Trophoblast cell (in vitro differentiated cells and primary cell): ENCODE data around the gene RASAL2.

ENCODE experiments used
- DNase-seq, 2 donors: peaks; one replicate each; pipeline ENCODE4 v3.0.0-alpha.2; 2016
- H2AFZ ChIP-seq: 2 replicates; pipeline ENCODE4 v1.6.1; 2013; ENCODE audit warnings: low read length, moderate library complexity, mild to moderate bottlenecking; ENCODE audit not compliant: insufficient read depth, poor library complexity
- H2AK5ac ChIP-seq: 2 replicates; pipeline ENCODE4 v1.6.1; 2013; ENCODE audit warnings: mild to moderate bottlenecking, low read length
- H2BK120ac ChIP-seq: 2 replicates; pipeline ENCODE4 v1.6.1; 2013; ENCODE audit warnings: low read length, mild to moderate bottlenecking, moderate library complexity; ENCODE audit not compliant: insufficient read depth, poor library complexity
- H2BK12ac ChIP-seq: 2 replicates; pipeline ENCODE4 v1.6.1; 2013; ENCODE audit warnings: mild to moderate bottlenecking, low read length, moderate library complexity
- H2BK5ac ChIP-seq: 2 replicates; pipeline ENCODE4 v1.6.1; 2013; ENCODE audit warnings: low read length, low read depth, moderate library complexity, mild to moderate bottlenecking; ENCODE audit not compliant: poor library complexity
- H3K14ac ChIP-seq: 2 replicates; pipeline ENCODE4 v1.6.1; 2013; ENCODE audit warnings: mild to moderate bottlenecking, low read length
- H3K18ac ChIP-seq: 2 replicates; pipeline ENCODE4 v1.6.1; 2013; ENCODE audit warnings: mild to moderate bottlenecking, low read length
- H3K23ac ChIP-seq: 2 replicates; pipeline ENCODE4 v1.6.1; 2013; ENCODE audit warnings: low read length
- H3K27ac ChIP-seq: 2 replicates; pipeline ENCODE4 v1.5.1; 2013; ENCODE audit warnings: low read depth, mild to moderate bottlenecking, inconsistent platforms, low read length, moderate library complexity
- H3K27me3 ChIP-seq: 2 replicates; pipeline ENCODE4 v1.6.1; 2013; ENCODE audit warnings: inconsistent platforms, mild to moderate bottlenecking, low read length, moderate library complexity; ENCODE audit not compliant: insufficient read depth
- H3K36me3 ChIP-seq, 2 experiments: 1 replicate in 1 of 2; 2 replicates in 1 of 2; pipeline ENCODE4 v1.6.1; 2013; ENCODE audit warnings: low read length in 2 of 2, mild to moderate bottlenecking in 2 of 2, moderate library complexity in 1 of 2; ENCODE audit not compliant: insufficient read depth in 2 of 2, control insufficient read depth in 1 of 2
- H3K4ac ChIP-seq: 2 replicates; pipeline ENCODE4 v1.6.1; 2013; ENCODE audit warnings: low read depth, mild to moderate bottlenecking, low read length, moderate library complexity
- H3K4me1 ChIP-seq, 2 experiments: 1 replicate in 1 of 2; 2 replicates in 1 of 2; pipeline ENCODE4 v1.6.1; 2013; ENCODE audit warnings: low read length in 2 of 2, mild to moderate bottlenecking in 2 of 2, moderate library complexity in 1 of 2; ENCODE audit not compliant: insufficient read depth in 2 of 2, control insufficient read depth in 1 of 2
- H3K4me2 ChIP-seq: 2 replicates; pipeline ENCODE4 v1.6.1; 2013; ENCODE audit warnings: inconsistent platforms, mild to moderate bottlenecking, low read length, moderate library complexity
- H3K4me3 ChIP-seq: 2 replicates; pipeline ENCODE4 v1.5.1; 2013; ENCODE audit warnings: mild to moderate bottlenecking, low read depth, low read length, inconsistent platforms
- H3K79me1 ChIP-seq: one replicate; pipeline ENCODE4 v1.6.1; 2013; ENCODE audit warnings: low read length
- H3K79me2 ChIP-seq: 2 replicates; pipeline ENCODE4 v1.6.1; 2013; ENCODE audit warnings: low read length, mild to moderate bottlenecking; ENCODE audit not compliant: control insufficient read depth, insufficient read depth, poor library complexity
- H3K9ac ChIP-seq: 2 replicates; pipeline ENCODE4 v1.6.1; 2013; ENCODE audit warnings: mild to moderate bottlenecking, low read length
- H3K9me3 ChIP-seq: 2 replicates; pipeline ENCODE4 v1.6.1; 2013; ENCODE audit warnings: low read depth, mild to moderate bottlenecking, control low read depth, inconsistent platforms, low read length; ENCODE audit not compliant: insufficient read depth
- H4K12ac ChIP-seq: 2 replicates; pipeline ENCODE4 v1.6.1; 2013; ENCODE audit warnings: low read depth, mild to moderate bottlenecking, low read length, moderate library complexity
- H4K8ac ChIP-seq: 2 replicates; pipeline ENCODE4 v1.6.1; 2013; ENCODE audit warnings: low read depth, mild to moderate bottlenecking, low read length, moderate library complexity
- H4K91ac ChIP-seq: one replicate; pipeline ENCODE4 v1.6.1; 2013; ENCODE audit warnings: low read depth, mild to moderate bottlenecking, low read length, moderate library complexity
- WGBS: extraction: QIAGEN DNeasy Blood & Tissue Kit; methylation state at CpG from one replicate; pipeline ENCODE4 v1.1.7; 2013; ENCODE audit warnings: missing lambda C conversion rate; ENCODE audit not compliant: insufficient read length, insufficient coverage; ENCODE audit errors: extremely low coverage; 5-methylcytosine and 5-hydroxymethylcytosine counted together

RASAL2 gene

GRCh38 chr1:178330153-178330552 lies 236.2 kb downstream of the RASAL2 start:
- no peak overlapping the region for H2AK5ac ChIP-seq
- H3K9me3 ChIP-seq: no peaks in the 10 kb centered on the region
- H3K27ac ChIP-seq: no peak overlapping the region
- H3K4me3 ChIP-seq: no peak overlapping the region
- no peak overlapping the region for H4K8ac ChIP-seq
- no CpG with 5 or more reads among the region's 1 CpG for WGBS
- no peaks in the 10 kb centered on the region for H3K4me1 ChIP-seq
- H3K79me1 ChIP-seq: no peaks in the 10 kb centered on the region
- H3K4ac ChIP-seq: no peak overlapping the region
- no peak overlapping the region for H2BK120ac ChIP-seq
- peaks cover 0 to 2% of the 10 kb centered on the region in 2 experiments for H3K36me3 ChIP-seq
- H3K79me2 ChIP-seq: no peaks in the 10 kb centered on the region
- no peak overlapping the region for H3K23ac ChIP-seq
- no peaks in the 10 kb centered on the region for H3K27me3 ChIP-seq
- no peak overlapping the region for H3K4me2 ChIP-seq
- no peak overlapping the region for H4K91ac ChIP-seq
- no peak overlapping the region for H3K14ac ChIP-seq
- no peak overlapping the region for H2BK5ac ChIP-seq
- peak in 1 of 2 donors; percentile 31 for DNase-seq
- no peak overlapping the region for H3K9ac ChIP-seq
- no peak overlapping the region for H3K18ac ChIP-seq
- H4K12ac ChIP-seq: no peak overlapping the region
- no peak overlapping the region for H2AFZ ChIP-seq
- no peak overlapping the region for H2BK12ac ChIP-seq

GRCh38 chr1:178330848-178331497 lies 237.1 kb downstream of the RASAL2 start:
- no peak overlapping the region for H4K91ac ChIP-seq
- H3K4me1 ChIP-seq: no peaks in the 10 kb centered on the region
- peaks cover 0 to 2% of the 10 kb centered on the region in 2 experiments for H3K36me3 ChIP-seq
- H2AK5ac ChIP-seq: no peak overlapping the region
- H4K8ac ChIP-seq: no peak overlapping the region
- H3K4me3 ChIP-seq: no peak overlapping the region
- no peak overlapping the region for H3K18ac ChIP-seq
- H3K4ac ChIP-seq: no peak overlapping the region
- H3K4me2 ChIP-seq: no peak overlapping the region
- H4K12ac ChIP-seq: no peak overlapping the region
- H2BK12ac ChIP-seq: no peak overlapping the region
- no peak overlapping the region for H3K9ac ChIP-seq
- no CpG with 5 or more reads among the region's 7 CpGs for WGBS
- no peak overlapping the region for H2BK120ac ChIP-seq
- no peaks in the 10 kb centered on the region for H3K27me3 ChIP-seq
- no peaks in the 10 kb centered on the region for H3K9me3 ChIP-seq
- H3K14ac ChIP-seq: no peak overlapping the region
- H3K79me1 ChIP-seq: no peaks in the 10 kb centered on the region
- H3K79me2 ChIP-seq: no peaks in the 10 kb centered on the region
- H3K23ac ChIP-seq: no peak overlapping the region
- H2BK5ac ChIP-seq: no peak overlapping the region
- H2AFZ ChIP-seq: no peak overlapping the region
- no peak overlapping the region for H3K27ac ChIP-seq
- no peak for DNase-seq

- no peaks in the 10 kb centered on the region for H3K79me2 ChIP-seq
- no peak overlapping the region for H3K9ac ChIP-seq
- H4K8ac ChIP-seq: no peak overlapping the region
- no peak overlapping the region for H2BK5ac ChIP-seq
- no peak overlapping the region for H3K4ac ChIP-seq
- no peak overlapping the region for H3K27ac ChIP-seq
- H3K36me3 ChIP-seq: peaks cover 0 to 2% of the 10 kb centered on the region in 2 experiments
- no peak overlapping the region for H4K91ac ChIP-seq
- H3K79me1 ChIP-seq: no peaks in the 10 kb centered on the region
- no peak overlapping the region for H2AK5ac ChIP-seq
- H2BK12ac ChIP-seq: no peak overlapping the region
- no peak overlapping the region for H3K18ac ChIP-seq
- H3K14ac ChIP-seq: no peak overlapping the region
- no peak overlapping the region for H2AFZ ChIP-seq
- H3K4me3 ChIP-seq: no peak overlapping the region
- H3K23ac ChIP-seq: no peak overlapping the region
- WGBS: no CpG with 5 or more reads among the region's 3 CpGs
- no peak overlapping the region for H2BK120ac ChIP-seq
- no peaks in the 10 kb centered on the region for H3K9me3 ChIP-seq
- H4K12ac ChIP-seq: no peak overlapping the region
- DNase-seq: no peak
- no peaks in the 10 kb centered on the region for H3K27me3 ChIP-seq
- H3K4me1 ChIP-seq: no peaks in the 10 kb centered on the region
- no peak overlapping the region for H3K4me2 ChIP-seq
Observed at GRCh38 chr1:178335426-178335825, 241.5 kb downstream of the RASAL2 start.

GRCh38 chr1:178337091-178337706 lies 243.3 kb downstream of the RASAL2 start:
- H2BK120ac ChIP-seq: no peak overlapping the region
- H3K18ac ChIP-seq: no peak overlapping the region
- no peaks in the 10 kb centered on the region for H3K4me1 ChIP-seq
- no peak overlapping the region for H3K4me3 ChIP-seq
- H3K36me3 ChIP-seq: peaks cover 0 to 2% of the 10 kb centered on the region in 2 experiments
- no peak overlapping the region for H4K12ac ChIP-seq
- H3K4me2 ChIP-seq: no peak overlapping the region
- no peak overlapping the region for H4K8ac ChIP-seq
- H3K79me1 ChIP-seq: no peaks in the 10 kb centered on the region
- H3K9ac ChIP-seq: no peak overlapping the region
- no peak overlapping the region for H3K14ac ChIP-seq
- no peak overlapping the region for H2AFZ ChIP-seq
- no peak overlapping the region for H4K91ac ChIP-seq
- no peak overlapping the region for H2AK5ac ChIP-seq
- no peak overlapping the region for H3K4ac ChIP-seq
- no peak for DNase-seq
- no peak overlapping the region for H2BK5ac ChIP-seq
- no peak overlapping the region for H3K23ac ChIP-seq
- H3K79me2 ChIP-seq: no peaks in the 10 kb centered on the region
- H3K27me3 ChIP-seq: no peaks in the 10 kb centered on the region
- no peak overlapping the region for H3K27ac ChIP-seq
- H2BK12ac ChIP-seq: no peak overlapping the region
- no peaks in the 10 kb centered on the region for H3K9me3 ChIP-seq
